B cell (primary cell): ENCODE results near the gene CARNS1. TPM values are rescaled to one million over a fixed set of nuclear protein-coding genes. Genes with fewer than 3 reads are reported as not detected.

Experiments
- polyA plus RNA-seq: library from polyadenylated mRNA; depleted of rRNA; stranded (reverse); fragments of >200 nt; gene quantifications from 2 replicates; pipeline ENCODE4 v1.2.3, GENCODE V29; 2012
- small RNA-seq: library from RNA; depleted of rRNA; stranded (forward); fragments of <200 nt; gene quantifications from one replicate; pipeline ENCODE3, GENCODE V24; 2012; ENCODE audit warnings: low replicate concordance, low read depth; ENCODE audit not compliant: insufficient read length
- total RNA-seq, 2 donors: library from RNA; stranded (reverse); fragments of 120-200 nt in 1 of 2; gene quantifications; 1 replicate in 1 of 2; 2 replicates in 1 of 2; pipeline versions ENCODE4 v1.2.3 to v1.2.4, GENCODE V29; 2013 to 2022

Gene CARNS1
- total and polyA plus RNA-seq, 2 donors (not counting 1 experiment from before 2014, with no cell fraction given) = 24.1 to 41.1 TPM

Small RNA genes within 50 kb of the gene (small RNA-seq; reads per million reads assigned to genes)
- not detected for gene RNU6-1238P

Other genes with a start within 250 kb of the CARNS1 start
- 281 and 294 TPM in 2 replicates for gene GRK2, start 149.2 kb upstream of the CARNS1 start, total RNA-seq
- gene GRK2, start 149.2 kb upstream of the CARNS1 start, polyA plus RNA-seq = 534 and 639 TPM in 2 replicates
- 189 and 197 TPM in 2 replicates for gene ANKRD13D, start 126.4 kb upstream of the CARNS1 start, total RNA-seq
- gene ANKRD13D, start 126.4 kb upstream of the CARNS1 start, polyA plus RNA-seq = 217 and 252 TPM in 2 replicates
- 7.2 and 8.5 TPM in 2 replicates for gene SSH3, start 112.1 kb upstream of the CARNS1 start, total RNA-seq
- 4.0 and 4.3 TPM in 2 replicates for gene SSH3, start 112.1 kb upstream of the CARNS1 start, polyA plus RNA-seq
- gene POLD4, start 62.1 kb upstream of the CARNS1 start, total RNA-seq = 190 and 210 TPM in 2 replicates
- gene POLD4, start 62.1 kb upstream of the CARNS1 start, polyA plus RNA-seq = 473 and 559 TPM in 2 replicates
- 44.6 and 46.6 TPM in 2 replicates for gene CLCF1, start 42.1 kb upstream of the CARNS1 start, total RNA-seq
- 27.8 and 29.1 TPM in 2 replicates for gene CLCF1, start 42.1 kb upstream of the CARNS1 start, polyA plus RNA-seq
- gene RAD9A, start 23.7 kb upstream of the CARNS1 start, total RNA-seq = 48.3 and 50.6 TPM in 2 replicates
- gene RAD9A, start 23.7 kb upstream of the CARNS1 start, polyA plus RNA-seq = 55.3 and 76.8 TPM in 2 replicates
- gene PPP1CA, start 13.8 kb upstream of the CARNS1 start, total RNA-seq = 248 and 251 TPM in 2 replicates
- 121 and 218 TPM in 2 replicates for gene PPP1CA, start 13.8 kb upstream of the CARNS1 start, polyA plus RNA-seq
- gene TBC1D10C, start 11.6 kb upstream of the CARNS1 start, total RNA-seq = 317 and 339 TPM in 2 replicates
- gene TBC1D10C, start 11.6 kb upstream of the CARNS1 start, polyA plus RNA-seq = 403 and 458 TPM in 2 replicates
- gene RPS6KB2, start 12.8 kb downstream of the CARNS1 start, total RNA-seq = 81.8 and 82.0 TPM in 2 replicates
- gene RPS6KB2, start 12.8 kb downstream of the CARNS1 start, polyA plus RNA-seq = 115 and 131 TPM in 2 replicates
- gene PTPRCAP, start 22.0 kb downstream of the CARNS1 start, total RNA-seq = 262 and 266 TPM in 2 replicates
- gene PTPRCAP, start 22.0 kb downstream of the CARNS1 start, polyA plus RNA-seq = 353 and 565 TPM in 2 replicates
- gene CORO1B, start 27.8 kb downstream of the CARNS1 start, total RNA-seq = 43.5 and 46.0 TPM in 2 replicates
- 12.3 and 24.6 TPM in 2 replicates for gene CORO1B, start 27.8 kb downstream of the CARNS1 start, polyA plus RNA-seq
- not detected in 2 replicates for gene GPR152, start 37.1 kb downstream of the CARNS1 start, total RNA-seq
- gene GPR152, start 37.1 kb downstream of the CARNS1 start, polyA plus RNA-seq = 0.24 TPM in 1 of 2 replicates, not detected in the other
- gene CABP4, start 39.7 kb downstream of the CARNS1 start, total RNA-seq = 5.2 and 7.5 TPM in 2 replicates
- 3.2 and 6.0 TPM in 2 replicates for gene CABP4, start 39.7 kb downstream of the CARNS1 start, polyA plus RNA-seq
- gene TMEM134, start 53.6 kb downstream of the CARNS1 start, total RNA-seq = 154 and 167 TPM in 2 replicates
- gene TMEM134, start 53.6 kb downstream of the CARNS1 start, polyA plus RNA-seq = 197 and 261 TPM in 2 replicates
- 120 and 127 TPM in 2 replicates for gene AIP, start 67.3 kb downstream of the CARNS1 start, total RNA-seq
- 176 and 205 TPM in 2 replicates for gene AIP, start 67.3 kb downstream of the CARNS1 start, polyA plus RNA-seq
- 152 and 155 TPM in 2 replicates for gene PITPNM1, start 89.7 kb downstream of the CARNS1 start, total RNA-seq
- 136 and 166 TPM in 2 replicates for gene PITPNM1, start 89.7 kb downstream of the CARNS1 start, polyA plus RNA-seq
- 50.3 and 62.7 TPM in 2 replicates for gene CDK2AP2, start 92.5 kb downstream of the CARNS1 start, total RNA-seq
- 109 and 112 TPM in 2 replicates for gene CDK2AP2, start 92.5 kb downstream of the CARNS1 start, polyA plus RNA-seq
- not detected in 2 replicates for gene CABP2, start 107.8 kb downstream of the CARNS1 start, total RNA-seq
- gene CABP2, start 107.8 kb downstream of the CARNS1 start, polyA plus RNA-seq = not detected in 2 replicates
- gene GSTP1, start 168.1 kb downstream of the CARNS1 start, total RNA-seq = 296 and 313 TPM in 2 replicates
- gene GSTP1, start 168.1 kb downstream of the CARNS1 start, polyA plus RNA-seq = 178 and 200 TPM in 2 replicates
- 232 and 238 TPM in 2 replicates for gene NDUFV1, start 191.3 kb downstream of the CARNS1 start, total RNA-seq
- gene NDUFV1, start 191.3 kb downstream of the CARNS1 start, polyA plus RNA-seq = 315 and 428 TPM in 2 replicates
- 6.3 and 6.9 TPM in 2 replicates for gene NUDT8, start 214.3 kb downstream of the CARNS1 start, total RNA-seq
- gene NUDT8, start 214.3 kb downstream of the CARNS1 start, polyA plus RNA-seq = 7.1 and 8.4 TPM in 2 replicates
- gene TBX10, start 224.1 kb downstream of the CARNS1 start, total RNA-seq = not detected in 2 replicates
- gene TBX10, start 224.1 kb downstream of the CARNS1 start, polyA plus RNA-seq = not detected in 2 replicates
- gene ACY3, start 235.1 kb downstream of the CARNS1 start, total RNA-seq = 0.24 TPM in 1 of 2 replicates, not detected in the other
- gene ACY3, start 235.1 kb downstream of the CARNS1 start, polyA plus RNA-seq = 1.3 and 2.7 TPM in 2 replicates